ENCODE measurements around the gene RFC4.

RFC4 gene

GRCh38 chr3:186785495-186786018 is 20.7 kb downstream of the RFC4 start:
- DNase-seq, result no peak

- no peak for DNase-seq
Measured at GRCh38 chr3:186784820-186785494, 21.3 kb downstream of the RFC4 start.

GRCh38 chr3:186783731-186784515 is 22.4 kb downstream of the RFC4 start:
- peak; percentile 82 for DNase-seq

GRCh38 chr3:186783058-186783730 is 23.1 kb downstream of the RFC4 start, which contains the start of gene EIF4A2:
Gene EIF4A2 (plus strand): TSS chr3:186783577. CDS start chr3:186783611, 34 bp downstream.
- DNase-seq, result peak; percentile 91

GRCh38 chr3:186782542-186783057 is 23.7 kb downstream of the RFC4 start:
- peak; percentile 44 for DNase-seq

- DNase-seq, result no peak
Measured at GRCh38 chr3:186779204-186779603, 27.1 kb downstream of the RFC4 start.

- no peak for DNase-seq
Measured at GRCh38 chr3:186775999-186776398, 30.3 kb downstream of the RFC4 start.

GRCh38 chr3:186772701-186773417 is 33.4 kb downstream of the RFC4 start:
- DNase-seq, result peak; percentile 62

GRCh38 chr3:186772281-186772694 is 34.0 kb downstream of the RFC4 start:
- no peak for DNase-seq

GRCh38 chr3:186760897-186761447 is 45.3 kb downstream of the RFC4 start:
- no peak for DNase-seq

- no peak for DNase-seq
Measured at GRCh38 chr3:186760141-186760833, 46.0 kb downstream of the RFC4 start.

GRCh38 chr3:186759231-186759930 is 46.9 kb downstream of the RFC4 start:
- no peak for DNase-seq

- no peak for DNase-seq
Measured at GRCh38 chr3:186757686-186758220, 48.5 kb downstream of the RFC4 start.

GRCh38 chr3:186757214-186757613 is 49.1 kb downstream of the RFC4 start:
- no peak for DNase-seq

- DNase-seq, result no peak
Measured at GRCh38 chr3:186754871-186755270, 51.4 kb downstream of the RFC4 start.

- no peak for DNase-seq
Measured at GRCh38 chr3:186754006-186754405, 52.3 kb downstream of the RFC4 start.

- no peak for DNase-seq
Measured at GRCh38 chr3:186751480-186751879, 54.8 kb downstream of the RFC4 start.

- DNase-seq, result no peak
Measured at GRCh38 chr3:186750316-186750715, 56.0 kb downstream of the RFC4 start.

GRCh38 chr3:186746008-186746407 is 60.3 kb downstream of the RFC4 start:
- DNase-seq, result peak; percentile 3

GRCh38 chr3:186743666-186744065 is 62.6 kb downstream of the RFC4 start:
- no peak for DNase-seq
